ENCODE data around the gene UNC5C. TPM values are rescaled to one million over a fixed set of nuclear protein-coding genes. Genes with fewer than 3 reads are reported as not detected.

The UNC5C gene
- polyA plus RNA-seq, 1 experiment, result not detected

- ChIA-PET CTCF (no interaction called here), POLR2A (no interaction called here)
- no peak for TF ChIP-seq CTCF (IDR thresholded peaks at IDR 0.05; ENCODE audit: insufficient read depth, low read depth, low read length)
- no peak for DNase-seq (ENCODE audit: low read depth)
- Histone ChIP-seq H3K27me3 (ENCODE audit: control insufficient read depth, insufficient read depth, low read length) (no peaks in the 10 kb centered on the region), H3K36me3 (ENCODE audit: control insufficient read depth, insufficient read depth, low read length) (no peaks in the 10 kb centered on the region), H3K4me3 (ENCODE audit: low read depth, low read length) (no peak overlapping the region)
Observed at GRCh38 chr4:95232358-95233156, 316.2 kb downstream of the UNC5C start.

- POLR2A ChIA-PET, result no interaction called here
- CTCF ChIA-PET, result no interaction called here
Observed at GRCh38 chr4:95231681-95232080, 317.1 kb downstream of the UNC5C start.

GRCh38 chr4:95225849-95226248, 322.9 kb downstream of the UNC5C start:
- no peak overlapping the region for H3K4me3 ChIP-seq (ENCODE audit: low read depth, low read length)
- H3K36me3 ChIP-seq (ENCODE audit: control insufficient read depth, insufficient read depth, low read length), result no peaks in the 10 kb centered on the region
- TF ChIP-seq CTCF (IDR thresholded peaks at IDR 0.05; ENCODE audit: insufficient read depth, low read depth, low read length), result no peak
- H3K27me3 ChIP-seq (ENCODE audit: control insufficient read depth, insufficient read depth, low read length), result no peaks in the 10 kb centered on the region
- DNase-seq (ENCODE audit: low read depth), result no peak
- POLR2A ChIA-PET, result no interaction called here
- CTCF ChIA-PET, result no interaction called here

More at GRCh38 chr4:95231681-95232080, 317.1 kb downstream of the UNC5C start:
- no peaks in the 10 kb centered on the region for H3K27me3 ChIP-seq (ENCODE audit: control insufficient read depth, insufficient read depth, low read length)
- DNase-seq (ENCODE audit: low read depth), result no peak
- no peak for TF ChIP-seq CTCF (IDR thresholded peaks at IDR 0.05; ENCODE audit: insufficient read depth, low read depth, low read length)
- no peak overlapping the region for H3K4me3 ChIP-seq (ENCODE audit: low read depth, low read length)
- H3K36me3 ChIP-seq (ENCODE audit: control insufficient read depth, insufficient read depth, low read length), result no peaks in the 10 kb centered on the region

GRCh38 chr4:95224402-95224801, 324.4 kb downstream of the UNC5C start:
- Histone ChIP-seq H3K4me3 (ENCODE audit: low read depth, low read length) (no peak overlapping the region), H3K36me3 (ENCODE audit: control insufficient read depth, insufficient read depth, low read length) (no peaks in the 10 kb centered on the region), H3K27me3 (ENCODE audit: control insufficient read depth, insufficient read depth, low read length) (no peaks in the 10 kb centered on the region)
- CTCF ChIA-PET, result no interaction called here
- POLR2A ChIA-PET, result no interaction called here
- TF ChIP-seq CTCF (IDR thresholded peaks at IDR 0.05; ENCODE audit: insufficient read depth, low read depth, low read length), result no peak
- DNase-seq (ENCODE audit: low read depth), result no peak

- ChIA-PET CTCF (interaction anchor here (1.6 kb wide), 1 partner anchor 13 kb away, joined by 5 read pairs; no protein-coding TSS in a partner anchor), POLR2A (no interaction called here)
- H3K4me3 ChIP-seq (ENCODE audit: low read depth, low read length), result no peak overlapping the region
- H3K27me3 ChIP-seq (ENCODE audit: control insufficient read depth, insufficient read depth, low read length), result no peaks in the 10 kb centered on the region
- no peak for TF ChIP-seq CTCF (IDR thresholded peaks at IDR 0.05; ENCODE audit: insufficient read depth, low read depth, low read length)
- DNase-seq (ENCODE audit: low read depth), result no peak
- H3K36me3 ChIP-seq (ENCODE audit: control insufficient read depth, insufficient read depth, low read length), result no peaks in the 10 kb centered on the region
Observed at GRCh38 chr4:95220205-95221175, 328.3 kb downstream of the UNC5C start.
